ES-I3 (cell line): ENCODE data around the gene COL13A1.

Experiments
- H3K36me3 ChIP-seq: 2 replicates; pipeline ENCODE4 v1.6.1; 2013; ENCODE audit warnings: mild to moderate bottlenecking, low read length, control low read depth, moderate library complexity; ENCODE audit not compliant: insufficient read depth
- H3K4me1 ChIP-seq: 2 replicates; pipeline ENCODE4 v1.6.1; 2013; ENCODE audit warnings: mild to moderate bottlenecking, control low read depth, low read length; ENCODE audit not compliant: insufficient read depth
- H3K9ac ChIP-seq: 2 replicates; pipeline ENCODE4 v1.6.1; 2013; ENCODE audit warnings: low read depth, mild to moderate bottlenecking, low read length, moderate library complexity
- H3K9me3 ChIP-seq: 2 replicates; pipeline ENCODE4 v1.6.1; 2013; ENCODE audit warnings: mild to moderate bottlenecking, low read length, moderate library complexity; ENCODE audit not compliant: control insufficient read depth, insufficient read depth

COL13A1 gene

DNA sequence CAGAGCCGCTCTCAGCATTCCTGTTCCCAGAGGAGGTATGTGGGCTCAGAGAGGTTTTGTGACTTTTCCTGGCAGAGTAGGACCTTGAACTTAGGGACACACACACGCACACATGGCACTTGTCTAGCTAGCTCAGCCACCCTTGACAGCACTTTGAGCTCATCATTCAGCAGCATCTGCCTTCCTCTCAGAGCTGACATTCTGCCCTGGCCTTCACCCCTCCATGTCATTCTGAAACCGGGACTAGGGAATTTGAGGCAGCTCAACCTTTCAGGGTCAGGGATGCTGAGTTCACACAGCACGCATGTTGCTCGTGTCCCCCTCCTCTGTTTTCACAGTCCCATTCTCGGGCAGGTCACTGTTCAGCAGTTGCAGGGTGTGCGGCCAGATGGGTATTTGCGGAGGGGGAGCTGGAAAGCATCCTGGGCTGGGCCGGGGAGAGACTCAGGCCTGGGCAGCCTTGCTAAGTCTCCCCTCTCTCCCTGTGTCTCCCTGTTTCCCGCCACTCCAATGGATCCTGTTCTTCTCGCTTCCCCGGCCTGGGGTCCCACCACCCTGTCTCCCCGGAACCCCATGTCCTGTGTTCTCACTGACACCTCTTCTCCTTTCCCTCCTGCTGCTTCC, 78.0 kb downstream of the COL13A1 start:
- Histone ChIP-seq H3K36me3 (no peaks in the 10 kb centered on the region), H3K9me3 (no peaks in the 10 kb centered on the region), H3K4me1 (peaks cover 21% of the 10 kb centered on the region; the same call in 1 of the 2 replicates), H3K9ac (no peak overlapping the region)

DNA sequence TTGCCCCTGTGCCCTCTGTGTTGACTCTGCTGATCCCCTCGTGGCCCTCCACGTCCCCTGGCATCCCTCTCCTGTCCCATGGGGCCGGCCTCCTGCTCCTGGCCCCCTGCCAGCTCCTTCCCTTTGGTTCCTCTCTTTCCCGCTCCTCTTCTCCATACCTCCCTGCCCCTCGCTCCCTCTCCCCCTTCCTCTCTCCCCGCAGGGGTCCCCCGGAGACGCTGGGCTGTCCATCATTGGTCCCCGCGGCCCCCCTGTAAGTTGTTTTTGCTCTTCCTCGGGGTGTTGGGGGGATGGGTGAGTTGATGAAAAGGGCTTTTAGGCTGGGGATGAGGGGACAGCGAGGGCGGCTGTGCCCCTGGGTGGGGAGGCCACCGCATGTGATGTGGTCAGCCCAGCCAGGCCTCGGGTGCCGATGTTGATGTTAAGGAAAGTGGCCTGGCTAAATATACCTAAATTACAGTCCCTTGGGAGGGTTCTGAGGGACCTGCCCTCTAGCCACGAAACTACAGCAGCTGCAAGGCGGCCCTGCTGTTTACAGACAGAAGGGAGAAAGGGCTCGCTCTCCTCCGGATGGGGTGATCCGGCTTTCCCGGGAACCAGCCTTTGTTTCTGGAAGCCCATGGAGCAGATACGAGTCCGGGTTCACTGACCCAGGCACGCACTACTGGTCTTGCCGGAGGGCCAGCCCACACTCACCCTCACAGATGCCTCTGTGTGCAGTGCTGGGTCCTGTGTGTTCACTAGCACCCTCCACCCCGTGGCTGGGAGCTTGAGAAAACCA, 78.8 kb downstream of the COL13A1 start:
- Histone ChIP-seq H3K9ac (no peak overlapping the region), H3K4me1 (peaks cover 21% of the 10 kb centered on the region; the same call in 1 of the 2 replicates), H3K36me3 (no peaks in the 10 kb centered on the region), H3K9me3 (no peaks in the 10 kb centered on the region)

DNA sequence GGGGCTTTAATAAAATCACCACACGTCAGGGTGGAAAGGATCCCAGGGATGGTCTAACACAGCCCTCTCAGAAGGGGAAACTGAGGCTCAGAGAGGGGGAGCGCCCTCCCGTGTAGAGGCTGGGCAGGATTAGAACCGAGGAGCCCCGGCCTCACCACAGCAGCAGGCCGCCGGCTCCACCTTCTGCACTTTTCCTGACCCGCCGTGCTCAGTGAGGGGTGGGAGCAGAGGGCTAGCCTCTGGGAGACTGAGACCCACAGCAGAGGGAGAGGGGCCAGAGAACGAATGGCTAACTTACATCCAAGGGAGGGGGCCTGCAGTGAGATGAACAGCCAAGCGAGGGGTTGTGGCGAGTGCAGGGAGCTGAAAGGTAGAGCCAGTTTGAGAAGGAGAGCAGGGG, 79.5 kb downstream of the COL13A1 start:
- no peaks in the 10 kb centered on the region for H3K36me3 ChIP-seq
- H3K9ac ChIP-seq = no peak overlapping the region
- no peaks in the 10 kb centered on the region for H3K9me3 ChIP-seq
- peaks cover 21% of the 10 kb centered on the region; the same call in 1 of the 2 replicates for H3K4me1 ChIP-seq

GRCh38 chr10:69883310-69884023, 81.8 kb downstream of the COL13A1 start:
- Histone ChIP-seq H3K9ac (no peak overlapping the region), H3K36me3 (no peaks in the 10 kb centered on the region), H3K4me1 (peaks cover 8% of the 10 kb centered on the region; the same call in 1 of the 2 replicates), H3K9me3 (no peaks in the 10 kb centered on the region)

- no peak overlapping the region for H3K9ac ChIP-seq
- no peaks in the 10 kb centered on the region for H3K9me3 ChIP-seq
- H3K4me1 ChIP-seq = peaks cover 8% of the 10 kb centered on the region; the same call in 1 of the 2 replicates
- no peaks in the 10 kb centered on the region for H3K36me3 ChIP-seq
Measured at GRCh38 chr10:69884024-69884367, 82.3 kb downstream of the COL13A1 start.

DNA sequence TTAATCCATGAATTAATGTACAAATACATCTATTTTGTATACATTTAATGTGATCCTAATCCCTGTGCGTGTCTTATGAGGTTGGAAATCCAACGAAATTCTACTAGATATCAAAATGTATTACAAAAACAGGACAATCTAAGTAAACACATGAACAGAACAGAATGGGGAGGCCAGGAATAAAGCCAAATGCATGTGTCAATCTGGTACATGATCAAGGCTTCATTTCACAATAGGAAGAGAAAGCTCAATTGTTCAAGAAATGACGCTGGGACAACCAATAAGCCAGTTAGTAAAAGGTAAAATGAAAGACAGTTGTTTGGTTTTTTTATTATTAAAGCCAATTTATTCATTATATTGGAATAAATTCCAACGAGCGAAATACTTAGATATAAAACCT, 83.0 kb downstream of the COL13A1 start:
- no peak overlapping the region for H3K9ac ChIP-seq
- H3K9me3 ChIP-seq = no peaks in the 10 kb centered on the region
- no peaks in the 10 kb centered on the region for H3K36me3 ChIP-seq
- peaks cover 8% of the 10 kb centered on the region; the same call in 1 of the 2 replicates for H3K4me1 ChIP-seq

DNA sequence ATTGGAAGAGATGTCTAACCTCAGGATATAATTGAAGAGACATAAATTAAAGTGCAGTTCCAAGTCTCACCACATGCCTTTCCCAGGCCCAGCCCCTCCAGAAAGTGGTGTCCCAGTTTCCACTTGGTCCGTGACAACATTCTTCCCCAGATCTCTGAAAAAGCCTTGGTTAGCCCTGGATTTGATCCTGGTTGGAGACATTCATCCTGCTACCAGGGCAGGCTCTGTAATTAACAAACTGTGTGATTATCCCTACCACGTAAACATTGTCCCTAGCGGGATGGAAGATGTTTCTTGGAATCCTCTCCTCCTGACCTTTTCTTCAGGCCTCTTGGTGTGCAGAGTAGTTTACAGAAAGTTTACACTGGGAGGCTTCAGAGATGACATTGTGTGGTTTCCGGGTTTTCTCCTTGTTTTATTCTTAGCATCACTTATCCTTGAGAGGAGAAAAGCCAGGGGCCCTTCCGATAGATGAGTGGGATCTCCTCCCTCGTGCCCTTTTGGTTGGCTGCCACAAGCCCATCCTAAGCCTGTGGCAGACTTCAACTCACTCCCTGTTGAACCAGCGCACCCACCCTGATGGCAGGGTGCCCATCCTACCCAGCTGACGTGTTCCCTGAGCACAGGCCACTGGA, 83.8 kb downstream of the COL13A1 start:
- Histone ChIP-seq H3K9ac (no peak overlapping the region), H3K36me3 (no peaks in the 10 kb centered on the region), H3K9me3 (no peaks in the 10 kb centered on the region), H3K4me1 (peaks cover under 1% of the 10 kb centered on the region; the same call in 1 of the 2 replicates)

GRCh38 chr10:69888882-69889584, 87.3 kb downstream of the COL13A1 start:
- Histone ChIP-seq H3K9me3 (no peaks in the 10 kb centered on the region), H3K36me3 (no peaks in the 10 kb centered on the region), H3K9ac (no peak overlapping the region), H3K4me1 (no peaks in the 10 kb centered on the region)

DNA sequence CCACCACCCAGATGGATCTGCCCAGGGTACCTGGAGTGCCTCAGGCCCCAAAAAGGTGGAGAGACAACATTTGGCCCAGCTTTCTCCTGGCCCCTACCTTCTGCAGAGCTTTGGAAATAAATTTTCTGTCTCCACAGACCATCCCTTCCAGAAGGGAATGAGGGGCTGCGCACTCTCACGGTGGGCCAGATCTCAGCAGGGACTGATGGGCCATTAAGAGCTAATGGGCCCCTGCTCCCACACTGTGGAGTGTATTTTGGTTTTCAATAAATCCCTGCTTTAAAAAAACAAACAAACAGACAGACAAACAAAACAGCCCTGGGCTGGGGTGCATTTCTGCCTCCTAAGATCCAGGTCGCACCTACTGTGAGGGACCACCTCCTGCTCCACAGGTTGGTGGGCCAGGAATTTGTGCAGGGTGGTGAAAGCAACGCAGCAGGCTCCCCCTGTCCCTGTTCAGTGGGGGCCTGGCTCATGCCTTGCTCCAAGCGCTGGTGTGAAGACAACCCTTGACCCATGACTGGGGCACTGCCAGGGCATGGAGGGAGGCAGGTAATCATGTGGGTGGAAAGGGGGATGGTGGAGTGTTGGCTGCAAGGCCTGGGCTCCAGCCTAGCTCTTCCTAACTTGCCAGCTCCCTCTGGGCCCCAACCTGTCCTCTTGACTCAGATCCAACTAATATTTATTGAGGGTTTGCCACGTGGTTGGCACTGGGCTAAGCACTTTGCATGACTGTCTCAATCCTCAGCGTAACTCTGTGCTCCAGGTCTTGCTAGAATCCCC, 88.5 kb downstream of the COL13A1 start:
- no peaks in the 10 kb centered on the region for H3K9me3 ChIP-seq
- no peaks in the 10 kb centered on the region for H3K36me3 ChIP-seq
- no peak overlapping the region for H3K9ac ChIP-seq
- H3K4me1 ChIP-seq = no peaks in the 10 kb centered on the region

DNA sequence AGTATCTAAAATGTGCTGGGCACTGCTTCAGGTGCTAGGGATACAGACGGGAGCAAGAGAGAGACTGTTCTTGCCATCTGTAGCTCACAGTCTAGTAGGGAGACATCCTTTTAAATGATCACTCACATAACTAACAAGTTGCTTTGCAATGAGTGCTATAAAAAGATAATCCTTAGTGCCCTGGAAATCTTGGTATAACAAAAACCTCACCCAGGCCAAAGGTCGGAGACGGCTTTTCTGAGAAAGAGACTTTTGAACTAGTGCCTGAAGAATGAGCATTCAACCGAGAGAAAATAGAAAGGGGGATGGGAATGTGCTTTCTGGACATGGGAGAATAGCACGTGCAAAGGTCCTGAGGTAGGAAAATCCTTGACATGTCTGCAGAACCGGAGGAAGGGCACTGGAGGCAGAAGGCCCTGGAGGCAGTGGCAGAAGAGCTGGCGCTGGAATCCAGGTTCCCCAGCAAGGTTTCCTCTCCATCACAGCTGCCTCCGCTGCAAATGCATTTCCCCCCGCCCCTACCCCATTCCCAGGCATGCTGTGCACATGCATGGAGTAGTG, 89.4 kb downstream of the COL13A1 start:
- Histone ChIP-seq H3K36me3 (no peaks in the 10 kb centered on the region), H3K9me3 (no peaks in the 10 kb centered on the region), H3K4me1 (no peaks in the 10 kb centered on the region), H3K9ac (no peak overlapping the region)

DNA sequence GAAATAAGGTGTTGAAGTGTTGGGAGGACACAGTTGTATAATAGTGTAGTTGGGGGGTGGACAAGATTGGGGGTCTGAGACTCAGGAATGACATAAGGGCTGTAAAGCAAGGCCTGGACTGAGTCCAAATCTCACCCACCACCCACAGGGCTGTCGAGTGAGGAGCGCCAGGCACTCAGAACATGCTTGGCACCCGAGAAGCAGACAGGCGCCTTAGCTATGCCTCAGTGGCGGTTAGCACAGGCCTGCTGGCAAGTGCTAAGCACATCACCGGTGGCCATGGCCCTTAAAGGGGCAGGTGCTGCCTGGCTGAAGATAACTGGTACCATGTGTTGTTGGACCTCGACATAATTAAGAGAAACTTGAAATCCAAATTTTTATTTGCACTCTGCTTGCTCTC, 90.7 kb downstream of the COL13A1 start:
- no peak overlapping the region for H3K9ac ChIP-seq
- H3K36me3 ChIP-seq = no peaks in the 10 kb centered on the region
- H3K9me3 ChIP-seq = no peaks in the 10 kb centered on the region
- peaks cover 4% of the 10 kb centered on the region; the same call in 1 of the 2 replicates for H3K4me1 ChIP-seq

- Histone ChIP-seq H3K36me3 (no peaks in the 10 kb centered on the region), H3K9ac (no peak overlapping the region), H3K9me3 (no peaks in the 10 kb centered on the region), H3K4me1 (peaks cover 4% of the 10 kb centered on the region; the same call in 1 of the 2 replicates)
Measured at GRCh38 chr10:69892816-69893215, 91.1 kb downstream of the COL13A1 start.

DNA sequence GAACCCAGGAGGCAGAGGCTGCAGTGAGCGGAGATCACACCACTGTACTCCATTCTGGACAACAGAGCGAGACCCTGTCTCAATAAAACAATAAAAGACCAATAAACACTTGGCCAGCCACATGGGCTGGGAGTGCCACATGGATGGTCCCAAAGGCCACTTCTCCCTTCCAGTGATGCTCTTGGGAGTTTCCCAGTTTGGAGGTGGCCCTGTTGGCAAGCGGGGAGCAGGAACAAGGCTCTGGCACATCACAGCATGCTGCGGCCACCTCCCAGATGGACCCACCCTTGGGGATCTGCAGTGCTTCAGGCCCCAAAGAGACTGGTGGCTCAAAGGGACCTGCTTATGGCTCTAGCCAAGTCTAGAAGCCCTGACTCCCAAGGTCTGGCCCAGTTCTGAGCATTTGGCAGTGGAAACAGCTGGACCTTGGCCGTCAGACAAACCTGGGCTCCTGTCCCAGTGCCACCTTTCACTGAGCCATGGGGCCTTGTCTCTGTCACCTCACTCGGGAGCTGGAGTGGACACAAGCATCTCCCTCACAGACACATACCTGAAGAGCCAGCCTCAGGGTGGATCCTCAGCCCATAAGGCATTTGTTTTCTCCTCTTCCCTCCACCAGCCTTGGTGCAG, 91.7 kb downstream of the COL13A1 start:
- Histone ChIP-seq H3K9me3 (no peaks in the 10 kb centered on the region), H3K36me3 (no peaks in the 10 kb centered on the region), H3K9ac (no peak overlapping the region), H3K4me1 (peaks cover 4% of the 10 kb centered on the region; the same call in 1 of the 2 replicates)
